Naive B cell (primary cell): ENCODE results near the gene COL4A4. TPM values are rescaled to one million over a fixed set of nuclear protein-coding genes. Genes with fewer than 3 reads are reported as not detected.

Experiments
- ATAC-seq, 2 donors: fragments of 150-1000 bp; cut with Tn5 transposase; 2 replicates each; pipeline ENCODE4 v1.10.0; 2021; ENCODE audit warnings: low read depth in 2 of 2, mild to moderate bottlenecking in 2 of 2, moderate library complexity in 2 of 2
- DNase-seq: peaks from one replicate; pipeline ENCODE4 v3.0.0; 2022
- H3K27ac Mint-ChIP-seq, 6 donors: one replicate each; pipeline ENCODE4 v1.8.0; 2020 to 2022; ENCODE audit warnings: mild to moderate bottlenecking in 6 of 6, mixed read lengths in 6 of 6, moderate library complexity in 5 of 6, inconsistent platforms in 2 of 6
- H3K27me3 Mint-ChIP-seq, 3 donors: one replicate each; pipeline ENCODE4 v1.8.0; 2021 to 2022; ENCODE audit warnings: mixed read lengths in 3 of 3, mild to moderate bottlenecking in 1 of 3
- H3K36me3 Mint-ChIP-seq, 2 donors: one replicate each; pipeline ENCODE4 v1.8.0; 2020 to 2022; ENCODE audit warnings: mixed read lengths in 2 of 2, inconsistent platforms in 1 of 2, mild to moderate bottlenecking in 1 of 2
- H3K4me1 Mint-ChIP-seq, 3 donors: one replicate each; pipeline ENCODE4 v1.8.0; 2020 to 2022; ENCODE audit warnings: mixed read lengths in 3 of 3, inconsistent platforms in 1 of 3, mild to moderate bottlenecking in 1 of 3, moderate library complexity in 1 of 3
- H3K4me3 Mint-ChIP-seq, 8 donors: one replicate each; pipeline ENCODE4 v1.8.0; 2020 to 2022; ENCODE audit warnings: mild to moderate bottlenecking in 8 of 8, mixed read lengths in 8 of 8, moderate library complexity in 8 of 8, inconsistent platforms in 2 of 8
- H3K9me3 Mint-ChIP-seq, 7 donors: one replicate each; pipeline ENCODE4 v1.8.0; 2020 to 2022; ENCODE audit warnings: mixed read lengths in 7 of 7, mild to moderate bottlenecking in 5 of 7, inconsistent platforms in 2 of 7, moderate library complexity in 1 of 7
- polyA plus RNA-seq, 6 donors: library from polyadenylated mRNA; unstranded; fragments of 300-500 nt; fragmentation: Illumina TruSeq; gene quantifications; one replicate each; pipeline ENCODE4 v1.2.3, GENCODE V29; 2021; ENCODE audit warnings: low read depth in 6 of 6

The COL4A4 gene
- polyA plus RNA-seq, 6 donors from 2014 or later, result 0.03 to 1.7 (median 0.57) TPM; not detected in 1

DNA sequence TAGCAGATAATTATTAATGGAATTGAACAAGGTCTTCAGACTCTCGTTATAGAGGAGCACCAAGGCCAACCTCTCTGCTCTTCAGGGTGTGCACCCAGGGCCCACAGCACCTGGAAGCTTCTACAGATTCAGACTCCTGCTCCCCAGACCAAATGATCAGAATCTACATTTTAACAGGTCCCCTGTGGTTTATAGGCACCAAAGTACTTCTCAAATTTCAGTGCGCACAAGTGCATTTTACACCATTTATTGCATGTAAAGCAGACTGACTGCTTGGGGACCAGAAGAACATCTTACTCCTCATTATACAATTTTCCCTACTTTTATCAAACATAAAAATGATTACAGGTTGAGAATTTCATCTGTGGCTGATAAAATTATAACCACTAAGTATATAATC, 163.9 kb downstream of the COL4A4 start:
- Mint-ChIP-seq H3K27ac (peak overlapping the region in 2 of 6 donors; percentile 15 to 39), H3K4me1 (no peaks in the 10 kb centered on the region), H3K27me3 (no peaks in the 10 kb centered on the region), H3K4me3 (no peak overlapping the region), H3K9me3 (peaks cover 0 to 5% (median 0%) of the 10 kb centered on the region in 7 donors), H3K36me3 (peaks cover 33 to 39% of the 10 kb centered on the region in 2 donors)
- ATAC-seq (no peak), DNase-seq (no peak)

GRCh38 chr2:226999661-227000060, 164.3 kb downstream of the COL4A4 start:
- no peaks in the 10 kb centered on the region for H3K4me1 Mint-ChIP-seq
- DNase-seq (no peak), ATAC-seq (no peak)
- peaks cover 33 to 44% of the 10 kb centered on the region in 2 donors for H3K36me3 Mint-ChIP-seq
- H3K9me3 Mint-ChIP-seq, result peaks cover 0 to 5% (median 0%) of the 10 kb centered on the region in 7 donors
- no peaks in the 10 kb centered on the region for H3K27me3 Mint-ChIP-seq
- peak overlapping the region in 1 of 6 donors; percentile 15 for H3K27ac Mint-ChIP-seq
- no peak overlapping the region for H3K4me3 Mint-ChIP-seq

DNA sequence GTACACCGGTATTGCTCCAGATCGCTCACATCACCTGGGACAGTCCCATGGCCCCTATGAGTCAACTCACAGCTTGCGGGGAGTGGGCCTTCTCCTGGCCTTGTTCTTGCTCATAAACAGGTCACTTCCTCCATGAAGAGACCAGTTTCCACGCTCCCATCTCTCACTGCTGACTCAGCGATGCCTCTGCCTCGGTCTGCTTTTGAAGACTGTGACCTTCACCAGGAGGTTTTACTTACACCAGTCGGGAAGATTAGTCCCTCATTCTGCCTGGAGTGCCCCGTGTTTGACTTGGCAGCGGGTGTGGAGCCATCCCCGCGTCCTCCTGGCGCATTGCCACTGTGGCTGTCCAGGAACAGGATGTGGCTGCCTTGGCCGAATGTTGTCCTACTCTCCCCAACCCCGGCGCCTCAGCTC, 168.4 kb downstream of the COL4A4 start:
- no peaks in the 10 kb centered on the region for H3K4me1 Mint-ChIP-seq
- H3K27me3 Mint-ChIP-seq, result no peaks in the 10 kb centered on the region
- H3K4me3 Mint-ChIP-seq, result no peak overlapping the region
- no peak overlapping the region for H3K27ac Mint-ChIP-seq
- peaks cover 24 to 58% of the 10 kb centered on the region in 2 donors for H3K36me3 Mint-ChIP-seq
- ATAC-seq, result no peak
- DNase-seq, result no peak
- peaks cover 0 to 5% (median 0%) of the 10 kb centered on the region in 7 donors for H3K9me3 Mint-ChIP-seq

DNA sequence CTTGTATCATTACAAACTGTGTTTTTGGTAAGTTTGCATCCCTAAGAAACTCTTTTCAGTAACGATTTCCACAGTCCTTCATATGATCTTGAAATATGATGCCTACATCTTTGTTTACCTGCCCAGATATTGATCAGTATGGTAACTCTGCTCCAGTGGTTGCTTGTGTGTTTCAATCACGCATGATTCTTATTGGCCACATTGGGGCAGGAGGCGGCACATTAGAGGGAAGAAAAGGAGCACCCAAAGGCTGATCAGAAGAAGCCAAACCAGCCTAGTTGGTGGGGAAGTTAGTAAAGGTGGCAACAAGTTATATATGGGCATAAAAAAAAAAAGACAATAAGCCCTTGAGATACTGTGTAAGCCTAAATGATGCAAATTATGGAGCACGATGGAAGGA, 169.2 kb downstream of the COL4A4 start:
- no peaks in the 10 kb centered on the region for H3K27me3 Mint-ChIP-seq
- peaks cover 0 to 5% (median 0%) of the 10 kb centered on the region in 7 donors for H3K9me3 Mint-ChIP-seq
- DNase-seq, result no peak
- no peaks in the 10 kb centered on the region for H3K4me1 Mint-ChIP-seq
- H3K36me3 Mint-ChIP-seq, result peaks cover 24 to 50% of the 10 kb centered on the region in 2 donors
- peak overlapping the region in 1 of 6 donors; percentile 9 for H3K27ac Mint-ChIP-seq
- no peak overlapping the region for H3K4me3 Mint-ChIP-seq
- no peak for ATAC-seq

- Mint-ChIP-seq H3K4me1 (peaks cover 0 to 6% (median 0%) of the 10 kb centered on the region in 3 donors), H3K27me3 (no peaks in the 10 kb centered on the region), H3K27ac (no peak overlapping the region), H3K4me3 (no peak overlapping the region), H3K36me3 (peaks cover 23 to 35% of the 10 kb centered on the region in 2 donors), H3K9me3 (no peaks in the 10 kb centered on the region)
- DNase-seq (no peak), ATAC-seq (no peak)
These were observed 170.8 kb downstream of the COL4A4 start for GRCh38 chr2:226993171-226993570.

GRCh38 chr2:226991663-226992062, 172.3 kb downstream of the COL4A4 start:
- peaks cover 0 to 6% (median 0%) of the 10 kb centered on the region in 3 donors for H3K4me1 Mint-ChIP-seq
- H3K27ac Mint-ChIP-seq, result peak overlapping the region in 1 of 6 donors; percentile 10
- ATAC-seq (no peak), DNase-seq (no peak)
- H3K36me3 Mint-ChIP-seq, result peaks cover 22 to 35% of the 10 kb centered on the region in 2 donors
- H3K4me3 Mint-ChIP-seq, result no peak overlapping the region
- H3K9me3 Mint-ChIP-seq, result no peaks in the 10 kb centered on the region
- H3K27me3 Mint-ChIP-seq, result no peaks in the 10 kb centered on the region

DNA sequence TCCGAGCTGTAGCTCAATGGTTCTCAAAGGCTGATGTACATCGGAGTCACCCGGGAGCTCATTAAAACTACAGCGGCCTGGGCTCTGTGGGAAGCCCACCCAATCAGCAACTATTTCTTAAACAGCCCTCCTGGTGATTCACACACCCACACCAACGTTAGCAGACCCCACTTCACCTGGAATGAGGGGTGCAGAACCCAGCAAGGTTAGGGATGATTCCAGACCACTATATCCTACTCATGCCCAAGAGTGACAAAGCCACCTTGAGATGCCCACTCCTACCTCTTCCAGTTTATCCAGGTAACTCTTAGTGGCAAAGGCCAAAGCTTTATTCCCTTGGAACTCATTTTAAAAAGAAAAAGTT, 178.4 kb downstream of the COL4A4 start:
- DNase-seq (no peak), ATAC-seq (no peak)
- no peaks in the 10 kb centered on the region for H3K27me3 Mint-ChIP-seq
- H3K4me1 Mint-ChIP-seq, result peaks cover 20 to 25% (median 23%) of the 10 kb centered on the region in 3 donors
- H3K27ac Mint-ChIP-seq, result peak overlapping the region in 2 of 6 donors; percentile 77 to 86
- no peak overlapping the region for H3K4me3 Mint-ChIP-seq
- H3K36me3 Mint-ChIP-seq, result peaks cover 0 to 10% of the 10 kb centered on the region in 2 donors
- no peaks in the 10 kb centered on the region for H3K9me3 Mint-ChIP-seq

GRCh38 chr2:226984750-226985582, 179.0 kb downstream of the COL4A4 start:
- peak; percentile 38 for DNase-seq
- Mint-ChIP-seq H3K27me3 (no peaks in the 10 kb centered on the region), H3K4me3 (peak overlapping the region in 4 of 8 donors; percentile 27 to 58 (median 54)), H3K27ac (peak overlapping the region in 5 of 6 donors; percentile 57 to 96 (median 86)), H3K36me3 (peaks cover 0 to 10% of the 10 kb centered on the region in 2 donors), H3K9me3 (no peaks in the 10 kb centered on the region), H3K4me1 (peaks cover 20 to 25% (median 23%) of the 10 kb centered on the region in 3 donors)
- ATAC-seq, result peak; percentile 86 to 90

- Mint-ChIP-seq H3K4me1 (peaks cover 23 to 25% (median 25%) of the 10 kb centered on the region in 3 donors), H3K27me3 (no peaks in the 10 kb centered on the region), H3K4me3 (peak overlapping the region in 5 of 8 donors; percentile 27 to 58 (median 52)), H3K36me3 (peaks cover 4% of the 10 kb centered on the region in 2 donors), H3K9me3 (no peaks in the 10 kb centered on the region), H3K27ac (peak overlapping the region; percentile 77 to 96 (median 90))
- DNase-seq (no peak), ATAC-seq (no peak)
These were observed 179.9 kb downstream of the COL4A4 start for GRCh38 chr2:226983895-226984749.

GRCh38 chr2:226981791-226982326, 182.1 kb downstream of the COL4A4 start:
- H3K36me3 Mint-ChIP-seq, result peaks cover 0 to 13% of the 10 kb centered on the region in 2 donors
- no peak overlapping the region for H3K4me3 Mint-ChIP-seq
- H3K9me3 Mint-ChIP-seq, result no peaks in the 10 kb centered on the region
- ATAC-seq (no peak), DNase-seq (no peak)
- H3K27me3 Mint-ChIP-seq, result no peaks in the 10 kb centered on the region
- H3K27ac Mint-ChIP-seq, result peak overlapping the region in 5 of 6 donors; percentile 24 to 90 (median 67)
- peaks cover 26 to 31% (median 31%) of the 10 kb centered on the region in 3 donors for H3K4me1 Mint-ChIP-seq

- DNase-seq (no peak), ATAC-seq (no peak)
- peak overlapping the region in 2 of 6 donors; percentile 51 to 89 for H3K27ac Mint-ChIP-seq
- peaks cover 16 to 23% (median 17%) of the 10 kb centered on the region in 3 donors for H3K4me1 Mint-ChIP-seq
- H3K27me3 Mint-ChIP-seq, result no peaks in the 10 kb centered on the region
- no peak overlapping the region for H3K4me3 Mint-ChIP-seq
- no peaks in the 10 kb centered on the region for H3K9me3 Mint-ChIP-seq
- peaks cover 0 to 13% of the 10 kb centered on the region in 2 donors for H3K36me3 Mint-ChIP-seq
These were observed 185.0 kb downstream of the COL4A4 start for GRCh38 chr2:226979004-226979403.

DNA sequence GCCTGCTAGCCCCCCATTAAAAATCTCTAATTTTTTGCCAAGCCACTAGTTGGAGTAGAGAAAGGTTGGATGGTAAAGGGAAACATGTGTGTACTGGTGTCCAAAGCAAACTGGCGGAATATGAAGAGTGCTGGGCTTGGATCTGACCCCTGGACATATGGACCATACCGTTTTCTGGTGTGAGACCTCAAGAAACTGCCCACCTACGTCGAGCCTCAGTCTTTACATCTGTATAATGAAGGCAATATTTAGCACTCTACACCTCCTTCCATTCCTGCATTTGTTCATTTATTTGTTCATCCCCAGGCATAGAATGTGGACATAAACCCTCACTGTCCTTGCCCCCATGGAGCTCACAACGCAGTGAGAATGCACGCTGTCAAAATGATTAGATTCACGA, 185.7 kb downstream of the COL4A4 start:
- Mint-ChIP-seq H3K27me3 (no peaks in the 10 kb centered on the region), H3K9me3 (no peaks in the 10 kb centered on the region), H3K27ac (peak overlapping the region in 3 of 6 donors; percentile 15 to 89 (median 41)), H3K36me3 (peaks cover 0 to 18% of the 10 kb centered on the region in 2 donors), H3K4me3 (no peak overlapping the region), H3K4me1 (peaks cover 15 to 21% (median 15%) of the 10 kb centered on the region in 3 donors)
- no peak for DNase-seq
- no peak for ATAC-seq

DNA sequence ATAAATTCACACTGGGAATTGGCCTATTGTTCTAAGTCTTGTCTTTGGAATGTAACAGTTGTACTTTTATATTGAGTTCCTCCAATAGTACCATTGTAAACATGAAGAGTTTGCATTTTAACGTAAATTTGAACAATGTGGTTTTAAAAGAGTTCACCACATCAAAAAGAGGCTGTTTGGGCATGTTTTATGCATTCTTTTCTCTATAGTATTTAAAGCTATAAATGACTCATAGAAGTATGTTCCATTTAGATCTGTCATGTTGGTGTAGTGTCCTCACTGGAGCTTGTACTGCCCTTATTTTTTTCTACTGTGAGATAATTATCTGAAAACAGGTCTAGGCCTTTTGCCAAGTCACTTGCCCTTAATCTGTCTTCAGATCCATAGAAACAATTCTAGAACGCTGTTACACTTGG, 186.2 kb downstream of the COL4A4 start:
- H3K9me3 Mint-ChIP-seq, result no peaks in the 10 kb centered on the region
- ATAC-seq, result no peak
- H3K27me3 Mint-ChIP-seq, result no peaks in the 10 kb centered on the region
- H3K27ac Mint-ChIP-seq, result peak overlapping the region in 1 of 6 donors; percentile 41
- no peak overlapping the region for H3K4me3 Mint-ChIP-seq
- H3K4me1 Mint-ChIP-seq, result peaks cover 17 to 25% (median 19%) of the 10 kb centered on the region in 3 donors
- H3K36me3 Mint-ChIP-seq, result peaks cover 0 to 21% of the 10 kb centered on the region in 2 donors
- DNase-seq, result no peak
